OCI-LY1 (cell line): ENCODE data around the gene ZNF507.
A peak's percentile ranks its signal among the peaks of the same experiment; 100 is the strongest.

Experiments
- H2AFZ ChIP-seq: fragments of 200-600 bp; sonication (generic), shearing (Covaris generic); 2 replicates; pipeline ENCODE4 v1.6.0; 2014; ENCODE audit warnings: antibody characterized with exemption, mild to moderate bottlenecking, low read length
- H3F3A ChIP-seq: fragments of 200-600 bp; sonication (generic), shearing (Covaris generic); 2 replicates; pipeline ENCODE4 v1.6.0; 2014; ENCODE audit warnings: mild to moderate bottlenecking, antibody characterized with exemption, low read length, moderate library complexity; ENCODE audit not compliant: insufficient read depth
- H3K27ac ChIP-seq: fragments of 200-600 bp; sonication (generic); 2 replicates; pipeline ENCODE4 v1.5.1; 2014; ENCODE audit warnings: low read length, mixed run types, mild to moderate bottlenecking, low read depth; ENCODE audit not compliant: poor library complexity, severe bottlenecking
- H3K27me3 ChIP-seq: fragments of 200-600 bp; sonication (generic); 2 replicates; pipeline ENCODE4 v1.6.0; 2014; ENCODE audit warnings: antibody characterized with exemption, mild to moderate bottlenecking, low read length, moderate library complexity; ENCODE audit not compliant: insufficient read depth
- H3K36me3 ChIP-seq: fragments of 200-600 bp; sonication (generic); 2 replicates; pipeline ENCODE4 v1.6.1; 2014; ENCODE audit warnings: mild to moderate bottlenecking, antibody characterized with exemption, low read length, moderate library complexity, mixed read lengths; ENCODE audit not compliant: insufficient read depth
- H3K4me1 ChIP-seq: fragments of 200-600 bp; sonication (generic); 2 replicates; pipeline ENCODE4 v1.5.1; 2014; ENCODE audit warnings: mild to moderate bottlenecking, low read length, moderate library complexity; ENCODE audit not compliant: insufficient read depth, severe bottlenecking
- H3K4me2 ChIP-seq: fragments of 200-600 bp; sonication (generic), shearing (Covaris generic); 2 replicates; pipeline ENCODE4 v1.6.1; 2014; ENCODE audit warnings: low read length
- H3K4me3 ChIP-seq: fragments of 200-600 bp; sonication (generic); 2 replicates; pipeline ENCODE4 v1.5.1; 2014; ENCODE audit warnings: low read length, low read depth, mild to moderate bottlenecking, mixed read lengths; ENCODE audit not compliant: poor library complexity, severe bottlenecking
- H3K79me2 ChIP-seq: fragments of 200-600 bp; shearing (Covaris generic); 2 replicates; pipeline ENCODE4 v1.6.1; 2016; ENCODE audit warnings: mixed run types, low read length, mixed read lengths; ENCODE audit not compliant: insufficient read depth
- H3K9ac ChIP-seq: fragments of 200-600 bp; sonication (generic), shearing (Covaris generic); 2 replicates; pipeline ENCODE4 v1.6.1; 2014; ENCODE audit warnings: mild to moderate bottlenecking, low read length, mixed read lengths
- H3K9me2 ChIP-seq: fragments of 200-600 bp; sonication (generic), shearing (Covaris generic); 2 replicates; pipeline ENCODE4 v1.6.1; 2014; ENCODE audit warnings: low read depth, mild to moderate bottlenecking, low read length, mixed read lengths
- H3K9me3 ChIP-seq: fragments of 200-600 bp; shearing (Covaris generic); 2 replicates; pipeline ENCODE4 v1.6.1; 2014; ENCODE audit warnings: low read length, mixed read lengths
- H4K20me1 ChIP-seq: fragments of 200-600 bp; sonication (generic), shearing (Covaris generic); 2 replicates; pipeline ENCODE4 v1.6.0; 2016; ENCODE audit warnings: mild to moderate bottlenecking, low read length; ENCODE audit not compliant: insufficient read depth
- CTCF ChIP-seq: fragments of 200-600 bp; sonication (generic), shearing (Covaris generic); IDR thresholded peaks from 2 replicates; pipeline ENCODE4 v1.5.1; 2017; ENCODE audit warnings: mild to moderate bottlenecking, antibody characterized with exemption, low read length, moderate library complexity, mixed read lengths
- EZH2 ChIP-seq: fragments of 200-600 bp; sonication (generic), shearing (Covaris generic); IDR thresholded peaks from 2 replicates; pipeline ENCODE4 v1.8.0; 2017; ENCODE audit warnings: borderline replicate concordance, mixed run types, mild to moderate bottlenecking, antibody characterized with exemption, low read length, moderate library complexity, mixed read lengths

Gene ZNF507

DNA sequence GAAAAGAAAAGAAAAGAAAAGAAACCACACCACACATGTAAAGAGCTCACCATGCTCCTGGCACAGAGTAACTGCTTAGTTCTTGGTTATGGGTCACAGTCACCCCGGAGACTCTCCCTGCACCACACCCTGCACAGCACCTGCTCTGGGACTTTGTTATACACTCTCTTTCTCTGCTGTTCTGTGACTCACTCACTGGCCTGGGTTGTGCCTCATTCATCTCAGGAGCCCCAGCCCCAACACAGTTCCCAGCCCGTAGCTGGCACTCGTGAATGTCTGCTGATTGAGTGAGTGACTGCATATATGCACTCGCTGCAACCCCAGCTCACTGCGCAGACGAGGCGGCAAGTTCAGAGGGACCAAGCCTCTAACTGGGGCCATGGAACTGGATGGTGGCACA lies 22.9 kb upstream of the ZNF507 start:
- TF ChIP-seq EZH2 = no peak
- Histone ChIP-seq H3K9me2 (no peaks in the 10 kb centered on the region), H3K9ac (no peak overlapping the region), H3K27ac (no peak overlapping the region), H3K9me3 (no peaks in the 10 kb centered on the region), H3K79me2 (no peaks in the 10 kb centered on the region), H2AFZ (no peak overlapping the region), H3K36me3 (no peaks in the 10 kb centered on the region), H4K20me1 (no peaks in the 10 kb centered on the region), H3K4me1 (no peaks in the 10 kb centered on the region), H3K4me3 (no peak overlapping the region), H3F3A (no peaks in the 10 kb centered on the region), H3K27me3 (no peaks in the 10 kb centered on the region), H3K4me2 (no peak overlapping the region)

- no peak overlapping the region for H3K4me2 ChIP-seq
- H3K79me2 ChIP-seq = no peaks in the 10 kb centered on the region
- no peak overlapping the region for H3K27ac ChIP-seq
- no peak for TF ChIP-seq EZH2
- TF ChIP-seq CTCF = peak; percentile 26; the same call in 1 of the 2 replicates
- no peak overlapping the region for H3K4me3 ChIP-seq
- no peaks in the 10 kb centered on the region for H3K4me1 ChIP-seq
- H3K9me2 ChIP-seq = no peaks in the 10 kb centered on the region
- no peaks in the 10 kb centered on the region for H3F3A ChIP-seq
- H3K9ac ChIP-seq = no peak overlapping the region
- H3K9me3 ChIP-seq = no peaks in the 10 kb centered on the region
- H3K27me3 ChIP-seq = no peaks in the 10 kb centered on the region
- no peaks in the 10 kb centered on the region for H4K20me1 ChIP-seq
- H2AFZ ChIP-seq = no peak overlapping the region
- H3K36me3 ChIP-seq = no peaks in the 10 kb centered on the region
Measured at GRCh38 chr19:32324631-32325285, 20.7 kb upstream of the ZNF507 start.

- H3F3A ChIP-seq = no peaks in the 10 kb centered on the region
- no peaks in the 10 kb centered on the region for H3K79me2 ChIP-seq
- no peak for TF ChIP-seq CTCF
- TF ChIP-seq EZH2 = no peak
- no peak overlapping the region for H3K27ac ChIP-seq
- no peaks in the 10 kb centered on the region for H3K4me1 ChIP-seq
- no peaks in the 10 kb centered on the region for H4K20me1 ChIP-seq
- H3K27me3 ChIP-seq = no peaks in the 10 kb centered on the region
- H3K36me3 ChIP-seq = no peaks in the 10 kb centered on the region
- H3K9ac ChIP-seq = no peak overlapping the region
- H3K4me3 ChIP-seq = no peak overlapping the region
- H2AFZ ChIP-seq = no peak overlapping the region
- no peaks in the 10 kb centered on the region for H3K9me3 ChIP-seq
- H3K4me2 ChIP-seq = no peak overlapping the region
- no peaks in the 10 kb centered on the region for H3K9me2 ChIP-seq
Measured at GRCh38 chr19:32330213-32330857, 15.1 kb upstream of the ZNF507 start.

DNA sequence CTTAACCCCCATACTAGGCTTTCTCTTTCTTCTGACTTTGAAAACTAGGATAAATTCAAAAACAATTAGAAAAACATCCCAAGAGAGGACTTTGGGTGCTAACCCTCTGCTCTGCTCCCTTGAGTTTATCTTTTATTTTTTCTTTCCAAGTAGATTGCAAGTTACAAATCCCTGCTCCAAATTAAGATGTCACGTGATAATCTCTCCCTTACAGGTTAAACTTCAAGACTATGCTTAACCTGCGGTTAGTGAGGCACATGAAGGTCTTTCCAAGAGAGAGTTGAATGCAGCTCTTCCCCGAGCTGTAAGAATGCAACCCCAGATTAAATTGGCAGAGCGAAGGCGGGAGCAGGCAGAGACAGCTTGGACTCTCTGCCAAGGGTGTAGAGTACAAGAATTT lies 12.2 kb upstream of the ZNF507 start:
- no peaks in the 10 kb centered on the region for H3K27me3 ChIP-seq
- H3K4me3 ChIP-seq = no peak overlapping the region
- H3K9me2 ChIP-seq = no peaks in the 10 kb centered on the region
- no peaks in the 10 kb centered on the region for H3K9me3 ChIP-seq
- no peaks in the 10 kb centered on the region for H3K79me2 ChIP-seq
- no peak overlapping the region for H3K27ac ChIP-seq
- no peak overlapping the region for H3K4me2 ChIP-seq
- no peaks in the 10 kb centered on the region for H3K36me3 ChIP-seq
- H3K4me1 ChIP-seq = no peaks in the 10 kb centered on the region
- no peak overlapping the region for H2AFZ ChIP-seq
- no peaks in the 10 kb centered on the region for H4K20me1 ChIP-seq
- no peak for TF ChIP-seq CTCF
- no peak for TF ChIP-seq EZH2
- no peak overlapping the region for H3K9ac ChIP-seq
- H3F3A ChIP-seq = no peaks in the 10 kb centered on the region
